ENCODE measurements around the gene PREX1.

The PREX1 gene

GRCh38 chr20:48834278-48834677 lies 6.5 kb upstream of the PREX1 start:
- no peak for DNase-seq (ENCODE audit: low read depth in 1 of 2, low spot score in 1 of 2)
- H3K27me3 ChIP-seq (ENCODE audit: insufficient read depth, poor library complexity, severe bottlenecking) = no peaks in the 10 kb centered on the region
- TF ChIP-seq POLR2AphosphoS5 (IDR thresholded peaks at IDR 0.05; ENCODE audit: low read depth) = no peak
- no peak for TF ChIP-seq CTCF (IDR thresholded peaks at IDR 0.05; ENCODE audit: insufficient read depth, low read length)
- TF ChIP-seq GABPA (IDR thresholded peaks at IDR 0.05; ENCODE audit: low read depth) = no peak
- TF ChIP-seq REST (IDR thresholded peaks at IDR 0.05; ENCODE audit: insufficient replicate concordance, low read depth) = no peak
- no peak for TF ChIP-seq SPI1 (IDR thresholded peaks at IDR 0.05; ENCODE audit: borderline replicate concordance, low read depth)

GRCh38 chr20:48832405-48832730 lies 4.6 kb upstream of the PREX1 start:
- peak in 1 of 2 experiments; percentile 68 for DNase-seq (ENCODE audit: low read depth in 1 of 2, low spot score in 1 of 2)
- Histone ChIP-seq H3K4me3 (replicated peaks; ENCODE audit: insufficient read depth, low read length) (no peak overlapping the region), H3K27me3 (ENCODE audit: insufficient read depth, poor library complexity, severe bottlenecking) (no peaks in the 10 kb centered on the region), H3K27ac (replicated peaks) (peak overlapping the region; percentile 42)
- TF ChIP-seq REST (IDR thresholded peaks at IDR 0.05; ENCODE audit: insufficient replicate concordance, low read depth) = no peak
- TF ChIP-seq SPI1 (IDR thresholded peaks at IDR 0.05; ENCODE audit: borderline replicate concordance, low read depth) = peak; percentile 93

More at GRCh38 chr20:48834278-48834677, 6.5 kb upstream of the PREX1 start:
- H3K4me3 ChIP-seq (replicated peaks; ENCODE audit: insufficient read depth, low read length) = no peak overlapping the region
- no peak overlapping the region for H3K27ac ChIP-seq (replicated peaks)

GRCh38 chr20:48831718-48832404 lies 4.1 kb upstream of the PREX1 start:
- no peak for TF ChIP-seq POLR2AphosphoS5 (IDR thresholded peaks at IDR 0.05; ENCODE audit: low read depth)
- Histone ChIP-seq H3K27me3 (ENCODE audit: insufficient read depth, poor library complexity, severe bottlenecking) (no peaks in the 10 kb centered on the region), H3K4me3 (replicated peaks; ENCODE audit: insufficient read depth, low read length) (no peak overlapping the region), H3K27ac (replicated peaks) (peak overlapping the region; percentile 42)
- DNase-seq (ENCODE audit: low read depth in 1 of 2, low spot score in 1 of 2) = no peak

GRCh38 chr20:48830826-48831318 lies 3.1 kb upstream of the PREX1 start:
- H3K27ac ChIP-seq (replicated peaks) = peak overlapping the region; percentile 42
- no peak for DNase-seq (ENCODE audit: low read depth in 1 of 2, low spot score in 1 of 2)
- TF ChIP-seq POLR2AphosphoS5 (IDR thresholded peaks at IDR 0.05; ENCODE audit: low read depth) = no peak
- no peak for TF ChIP-seq REST (IDR thresholded peaks at IDR 0.05; ENCODE audit: insufficient replicate concordance, low read depth)
- no peak for TF ChIP-seq SPI1 (IDR thresholded peaks at IDR 0.05; ENCODE audit: borderline replicate concordance, low read depth)
- no peak for TF ChIP-seq GABPA (IDR thresholded peaks at IDR 0.05; ENCODE audit: low read depth)
- no peak for TF ChIP-seq CTCF (IDR thresholded peaks at IDR 0.05; ENCODE audit: insufficient read depth, low read length)
- no peaks in the 10 kb centered on the region for H3K27me3 ChIP-seq (ENCODE audit: insufficient read depth, poor library complexity, severe bottlenecking)
- H3K4me3 ChIP-seq (replicated peaks; ENCODE audit: insufficient read depth, low read length) = no peak overlapping the region

All from HL-60 (cell line).